GM21786 (cell line): ENCODE results near the gene ASIC2.

Experiments
- ATAC-seq: cut with Tn5 transposase; IDR thresholded peaks from one replicate; pipeline ENCODE4 v1.9.1; 2021; ENCODE audit not compliant: unreplicated experiment

Gene ASIC2

DNA sequence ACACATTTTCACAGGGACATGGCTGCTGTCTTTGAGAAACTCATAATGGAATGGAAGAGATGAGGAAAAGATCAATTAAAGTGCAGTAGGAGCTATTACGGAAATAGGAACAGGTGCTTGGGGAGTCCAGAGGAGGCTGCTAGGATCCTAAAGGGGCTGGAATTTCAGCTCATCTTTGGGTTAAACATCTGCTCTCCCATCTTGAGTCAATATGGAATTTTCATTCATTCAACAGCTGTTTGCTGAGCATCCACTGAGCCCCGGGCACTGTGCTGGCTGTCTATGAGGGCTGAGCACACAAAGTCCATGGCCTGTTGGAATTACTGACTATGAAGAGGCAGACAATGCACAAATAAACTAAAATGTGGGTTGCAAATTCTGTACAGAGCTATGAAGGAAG lies 47.9 kb downstream of the ASIC2 start:
- no peak for ATAC-seq

DNA sequence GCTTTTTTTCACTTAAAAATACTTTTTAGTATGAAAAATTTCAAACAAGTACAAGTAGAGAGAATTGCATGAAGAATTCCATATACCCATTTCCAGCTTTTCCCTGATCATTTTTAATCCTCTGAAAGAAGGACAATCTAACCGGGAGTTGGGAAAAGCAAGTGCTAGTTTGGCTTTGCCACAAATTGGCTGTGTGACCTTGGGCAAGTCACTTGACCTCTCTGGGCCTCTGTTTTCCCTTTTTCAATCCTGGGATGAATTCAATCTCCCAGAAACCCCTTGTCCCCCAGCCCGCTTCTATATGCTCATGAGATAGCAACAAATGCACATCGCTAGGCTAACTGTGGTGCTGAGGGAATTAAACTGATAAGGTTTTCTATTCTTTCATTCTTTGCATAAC lies 49.4 kb downstream of the ASIC2 start:
- no peak for ATAC-seq

GRCh38 chr17:33242375-33243124 lies 50.5 kb downstream of the ASIC2 start:
- ATAC-seq, result no peak

DNA sequence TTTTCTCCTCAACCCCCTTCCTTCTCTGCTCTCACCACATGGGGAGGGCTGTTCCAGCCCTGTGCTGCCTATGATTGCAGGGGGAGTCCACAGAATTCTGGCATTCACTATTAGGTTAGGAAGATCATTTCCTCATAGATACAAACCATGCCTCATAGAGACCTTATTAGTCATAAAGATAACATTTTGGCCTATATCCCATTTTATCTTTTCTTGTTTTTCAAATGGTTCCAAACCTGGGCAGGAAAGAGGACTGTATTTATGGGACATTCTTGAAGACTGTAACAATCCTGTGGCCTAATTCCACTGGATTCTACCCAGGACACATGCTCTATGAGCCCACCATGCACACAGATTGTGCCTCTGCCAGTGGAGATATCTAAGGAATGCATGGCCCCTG lies 51.7 kb downstream of the ASIC2 start:
- ATAC-seq, result no peak

DNA sequence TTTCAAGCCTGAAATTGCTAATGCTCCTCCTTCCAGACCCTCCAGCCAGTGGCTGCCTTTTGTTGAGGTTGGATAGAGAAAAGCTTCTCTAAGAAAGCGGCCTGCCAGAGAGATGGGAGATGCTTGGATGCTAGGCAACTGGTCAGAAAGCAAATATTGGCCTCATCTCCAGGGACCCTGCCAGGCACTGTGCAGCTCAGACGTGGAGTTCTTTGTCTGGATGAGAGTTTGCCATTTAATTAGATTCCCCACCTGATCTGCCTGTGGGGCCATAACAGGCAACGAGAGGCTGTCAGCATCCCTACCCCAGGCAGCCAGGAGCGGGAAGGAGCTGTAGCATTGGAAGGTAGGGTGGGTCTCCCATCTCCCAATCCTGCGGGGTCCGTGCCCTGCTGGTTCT lies 52.7 kb downstream of the ASIC2 start:
- ATAC-seq, result no peak

GRCh38 chr17:33239702-33240101 lies 53.4 kb downstream of the ASIC2 start:
- ATAC-seq, result no peak

DNA sequence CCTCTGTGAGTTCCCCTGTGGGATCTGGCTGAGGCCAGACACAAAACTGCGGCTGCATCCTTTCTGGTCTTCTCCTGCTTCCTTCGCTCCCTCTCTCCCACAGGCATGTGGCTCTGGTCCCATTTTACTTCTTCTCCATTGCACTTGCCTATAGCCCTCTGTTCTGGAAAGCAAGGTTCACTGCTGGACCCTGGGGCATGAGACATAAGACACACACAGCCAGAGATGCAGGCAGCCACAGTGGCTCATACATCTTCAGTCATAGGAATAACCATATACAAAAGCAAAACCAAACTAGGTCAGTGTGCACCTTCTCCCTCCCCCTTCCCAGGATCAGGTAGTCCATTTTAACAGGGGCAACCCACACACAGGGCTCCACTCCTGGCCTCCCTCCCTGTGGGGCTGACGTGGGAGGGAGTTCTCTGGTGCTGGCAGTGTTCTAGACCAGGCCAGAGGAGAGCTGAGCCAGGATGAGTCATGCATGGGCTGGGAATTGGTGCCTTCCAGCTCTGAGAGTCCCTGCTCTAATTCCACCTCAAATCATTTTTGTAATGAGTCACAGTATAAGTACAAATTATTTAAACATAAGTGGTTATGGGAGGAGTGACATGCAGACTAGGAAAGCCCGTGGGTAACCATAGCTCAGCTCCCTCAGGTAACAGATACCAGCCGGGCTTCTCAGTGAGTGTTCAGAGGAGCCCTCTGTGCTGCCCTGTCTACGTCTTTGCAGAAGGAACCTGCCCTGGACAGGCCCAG lies 58.0 kb downstream of the ASIC2 start:
- no peak for ATAC-seq

DNA sequence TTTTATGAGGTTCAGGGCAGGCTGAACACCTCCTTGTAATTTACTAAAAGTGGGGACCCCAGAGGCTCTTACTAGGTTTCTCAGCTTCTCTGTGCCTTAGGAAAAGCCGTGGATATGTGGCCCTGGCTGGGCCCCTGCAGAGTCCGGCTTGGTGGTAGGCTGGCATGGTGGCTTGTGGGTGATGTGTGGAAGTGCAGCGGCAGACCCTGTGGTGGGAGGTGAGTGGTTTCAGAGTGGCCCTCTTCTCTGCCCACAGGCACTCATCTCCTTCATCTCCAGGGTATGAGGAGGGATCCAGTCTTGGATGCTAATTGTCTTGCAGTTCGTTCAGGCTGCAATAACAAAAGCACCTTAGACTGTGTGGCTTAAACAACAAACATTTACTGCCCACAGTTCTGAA lies 58.9 kb downstream of the ASIC2 start:
- no peak for ATAC-seq

DNA sequence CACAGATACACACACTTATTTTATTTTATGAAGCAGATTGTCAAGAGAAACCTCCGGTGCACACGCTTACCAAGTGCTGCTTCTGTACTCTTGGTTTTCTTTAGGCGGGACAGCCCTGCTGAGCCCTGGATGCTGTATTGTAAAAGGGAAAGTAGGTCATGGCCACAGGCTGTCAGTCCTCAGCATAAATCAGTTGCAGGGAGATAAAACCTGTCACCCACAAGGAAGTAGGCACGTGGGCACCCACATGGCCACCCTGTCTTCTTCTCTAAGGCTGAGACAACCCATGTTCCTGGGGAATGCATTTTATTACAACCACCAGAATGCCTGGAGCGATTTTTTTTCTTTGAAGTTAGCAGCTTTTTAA lies 59.3 kb downstream of the ASIC2 start:
- ATAC-seq, result no peak

GRCh38 chr17:33229499-33229898 lies 63.6 kb downstream of the ASIC2 start:
- no peak for ATAC-seq

DNA sequence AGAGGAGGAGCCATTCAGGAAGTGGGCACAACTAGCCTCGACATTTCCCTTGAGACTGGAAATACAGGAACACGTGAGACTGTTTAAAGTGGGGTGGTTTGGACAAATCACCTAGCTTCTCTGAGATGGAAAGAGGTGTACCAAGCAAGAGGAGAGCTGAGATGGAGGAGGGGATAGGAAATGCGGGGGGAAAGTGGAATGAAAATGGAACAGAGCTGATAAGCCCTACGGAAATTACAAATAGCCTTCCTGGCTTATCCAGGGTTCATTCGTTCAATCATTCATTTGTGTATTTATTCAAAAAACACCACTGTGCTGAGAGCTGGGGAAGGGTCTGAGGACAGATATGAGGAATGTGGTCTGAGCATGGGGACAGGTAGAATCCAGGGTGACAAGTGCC lies 64.1 kb downstream of the ASIC2 start:
- ATAC-seq, result no peak

GRCh38 chr17:33228548-33228947 lies 64.5 kb downstream of the ASIC2 start:
- no peak for ATAC-seq

GRCh38 chr17:33227911-33228310 lies 65.2 kb downstream of the ASIC2 start:
- ATAC-seq, result no peak

GRCh38 chr17:33225994-33226393 lies 67.1 kb downstream of the ASIC2 start:
- no peak for ATAC-seq

GRCh38 chr17:33225509-33225908 lies 67.6 kb downstream of the ASIC2 start:
- ATAC-seq, result no peak

- ATAC-seq, result no peak
Measured at GRCh38 chr17:33220036-33220435, 73.1 kb downstream of the ASIC2 start.

- ATAC-seq, result no peak
Measured at GRCh38 chr17:33218698-33219601, 74.1 kb downstream of the ASIC2 start.

DNA sequence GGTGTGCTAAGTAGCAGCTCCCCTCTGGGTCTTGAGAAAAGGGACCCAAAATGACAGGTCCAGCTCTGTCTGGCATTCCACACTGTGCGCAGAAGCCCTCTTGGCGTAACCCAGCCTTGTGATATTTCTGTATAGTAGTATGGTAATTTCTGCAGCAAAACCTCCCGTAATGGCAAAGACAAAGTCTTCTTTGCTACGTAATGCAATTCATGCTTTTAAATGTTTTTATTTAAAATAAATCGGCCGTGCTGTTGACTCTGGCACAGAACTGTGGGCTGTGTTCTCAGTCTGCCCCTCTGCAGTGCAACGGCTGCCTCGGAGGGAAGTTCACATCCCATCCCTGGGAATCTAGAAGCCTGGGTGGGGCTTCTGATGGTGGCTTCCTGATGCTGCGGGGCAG lies 75.2 kb downstream of the ASIC2 start:
- ATAC-seq, result no peak

- ATAC-seq, result no peak
Measured at GRCh38 chr17:33214996-33215395, 78.1 kb downstream of the ASIC2 start.

DNA sequence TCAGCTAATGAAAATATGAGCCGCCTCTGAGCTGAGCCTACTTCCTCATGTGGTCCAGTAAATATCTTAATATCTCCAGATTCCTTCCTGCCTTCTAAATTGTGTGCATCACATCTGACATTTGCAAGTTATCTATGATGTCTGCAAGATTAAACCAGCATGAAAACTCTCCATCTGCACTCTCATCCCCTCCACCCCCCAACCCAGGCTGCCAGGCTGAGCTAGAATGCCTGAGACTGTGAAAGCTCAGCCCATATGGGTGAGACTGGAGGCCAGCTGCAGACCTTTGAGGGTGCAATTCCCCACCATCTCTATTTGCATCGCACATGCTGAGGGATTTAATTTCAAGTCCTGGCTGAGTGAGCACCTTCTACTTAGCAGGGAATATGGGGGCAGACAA lies 82.8 kb downstream of the ASIC2 start:
- ATAC-seq, result no peak

- no peak for ATAC-seq
Measured at GRCh38 chr17:33209671-33210070, 83.4 kb downstream of the ASIC2 start.

- no peak for ATAC-seq
Measured at GRCh38 chr17:33207231-33207630, 85.9 kb downstream of the ASIC2 start.
